SK-N-SH treated with all-trans-retinoic acid at 6 μM for 48 hours (cell line): Measurements from ENCODE around the gene DLG2.

ENCODE experiments used
- ATAC-seq: fragments of 200-7000 bp; cut with Tn5 transposase; 3 replicates; pipeline ENCODE4 v1.9.1; 2020; ENCODE audit warnings: mild to moderate bottlenecking, moderate library complexity
- ARNTL ChIP-seq: fragments of 450-650 bp; formaldehyde crosslinking; IDR thresholded peaks from 2 replicates; pipeline ENCODE4 v1.5.0; 2020; ENCODE audit warnings: low read depth, mild to moderate bottlenecking, moderate library complexity, borderline replicate concordance
- BACH2 ChIP-seq: fragments of 250-450 bp; sonication (Bioruptor Pico); IDR thresholded peaks from 2 replicates; pipeline ENCODE4 v1.9.0; 2021; ENCODE audit warnings: mild to moderate bottlenecking, borderline replicate concordance
- CREB5 ChIP-seq: fragments of 250-450 bp; sonication (Bioruptor Pico); IDR thresholded peaks from 2 replicates; pipeline ENCODE4 v1.5.1; 2020; ENCODE audit warnings: low read depth, mild to moderate bottlenecking, moderate library complexity
- ESRRG ChIP-seq: fragments of 250-450 bp; sonication (Bioruptor Pico); IDR thresholded peaks from 2 replicates; pipeline ENCODE4 v1.6.1; 2021; ENCODE audit warnings: mild to moderate bottlenecking
- GLIS3 ChIP-seq: fragments of 250-450 bp; sonication (Bioruptor Pico); IDR thresholded peaks from 2 replicates; pipeline ENCODE4 v1.5.0; 2020; ENCODE audit warnings: mild to moderate bottlenecking, moderate library complexity
- ISL1 ChIP-seq: fragments of 250-450 bp; sonication (Bioruptor Pico); IDR thresholded peaks from 2 replicates; pipeline ENCODE4 v2.1.2; 2022; ENCODE audit warnings: mild to moderate bottlenecking, moderate library complexity
- OSR1 ChIP-seq: fragments of 250-450 bp; sonication (Bioruptor Pico); IDR thresholded peaks from 2 replicates; pipeline ENCODE4 v1.8.0; 2022; ENCODE audit warnings: moderate library complexity, mild to moderate bottlenecking, inconsistent platforms
- PATZ1 ChIP-seq: fragments of 250-450 bp; sonication (Bioruptor Pico); IDR thresholded peaks from 2 replicates; pipeline ENCODE4 v1.8.0; 2020; ENCODE audit warnings: mild to moderate bottlenecking, moderate library complexity, borderline replicate concordance
- POU6F1 ChIP-seq: fragments of 250-450 bp; sonication (Bioruptor Pico); IDR thresholded peaks from 2 replicates; pipeline ENCODE4 v1.8.0; 2021; ENCODE audit warnings: low read depth, mild to moderate bottlenecking, moderate library complexity, borderline replicate concordance
- PPARA ChIP-seq: fragments of 250-450 bp; sonication (Bioruptor Pico); IDR thresholded peaks from 2 replicates; pipeline ENCODE4 v1.5.0; 2020; ENCODE audit warnings: mild to moderate bottlenecking, borderline replicate concordance
- RARB ChIP-seq: fragments of 250-450 bp; sonication (Bioruptor Pico); IDR thresholded peaks from 2 replicates; pipeline ENCODE4 v1.8.0; 2021; ENCODE audit warnings: mild to moderate bottlenecking, moderate library complexity
- SNAI2 ChIP-seq: fragments of 250-450 bp; sonication (Bioruptor Pico); IDR thresholded peaks from 2 replicates; pipeline ENCODE4 v1.5.0; 2020; ENCODE audit warnings: mild to moderate bottlenecking, moderate library complexity
- TCF4 ChIP-seq: fragments of 250-450 bp; sonication (Bioruptor Pico); IDR thresholded peaks from 2 replicates; pipeline ENCODE4 v1.8.0; 2021; ENCODE audit warnings: mild to moderate bottlenecking, moderate library complexity, borderline replicate concordance
- TOX ChIP-seq: fragments of 250-450 bp; sonication (Bioruptor Pico); IDR thresholded peaks from 2 replicates; pipeline ENCODE4 v1.8.0; 2021; ENCODE audit warnings: mild to moderate bottlenecking, moderate library complexity, borderline replicate concordance
- TSHZ2 ChIP-seq: fragments of 250-450 bp; sonication (Bioruptor Pico); IDR thresholded peaks from 2 replicates; pipeline ENCODE4 v1.5.0; 2020; ENCODE audit warnings: mild to moderate bottlenecking, moderate library complexity
- ZC3H10 ChIP-seq: fragments of 250-450 bp; sonication (Bioruptor Pico); IDR thresholded peaks from 2 replicates; pipeline ENCODE4 v1.5.1; 2021; ENCODE audit warnings: mild to moderate bottlenecking, moderate library complexity
- ZFP3 ChIP-seq: fragments of 250-450 bp; sonication (Bioruptor Pico); IDR thresholded peaks from 2 replicates; pipeline ENCODE4 v1.5.0; 2020; ENCODE audit warnings: mild to moderate bottlenecking, moderate library complexity
- ZFP30 ChIP-seq: fragments of 450-650 bp; formaldehyde crosslinking; IDR thresholded peaks from 2 replicates; pipeline ENCODE4 v1.5.0; 2022; ENCODE audit warnings: mild to moderate bottlenecking, moderate library complexity
- ZNF565 ChIP-seq: fragments of 450-650 bp; formaldehyde crosslinking; conservative IDR thresholded peaks from 2 replicates; pipeline ENCODE4 v1.5.0; 2020; ENCODE audit warnings: low read depth, mild to moderate bottlenecking, moderate library complexity
- ZNF70 ChIP-seq: fragments of 450-650 bp; formaldehyde crosslinking; IDR thresholded peaks from 2 replicates; pipeline ENCODE4 v1.5.0; 2020; ENCODE audit warnings: mild to moderate bottlenecking, moderate library complexity
- ZNF8 ChIP-seq: fragments of 450-650 bp; formaldehyde crosslinking; IDR thresholded peaks from 2 replicates; pipeline ENCODE4 v1.5.0; 2020; ENCODE audit warnings: mild to moderate bottlenecking, moderate library complexity

DLG2 gene

GRCh38 chr11:84137505-84137904, 1489.6 kb downstream of the DLG2 start:
- peak; percentile 60 for ATAC-seq
- TF ChIP-seq ARNTL (CRISPR knock-in tag) (no peak), ISL1 (CRISPR knock-in tag) (peak; percentile 21; the same call in 1 of the 2 replicates), TCF4 (CRISPR knock-in tag) (peak; percentile 61), TSHZ2 (CRISPR knock-in tag) (no peak), ESRRG (CRISPR knock-in tag) (no peak), SNAI2 (no peak)

- peak; percentile 78 for ATAC-seq
- TF ChIP-seq ZNF565 (CRISPR knock-in tag) (no peak), OSR1 (CRISPR knock-in tag) (no peak), BACH2 (CRISPR knock-in tag) (no peak), ZC3H10 (no peak), CREB5 (no peak), TOX (no peak), ARNTL (CRISPR knock-in tag) (no peak), ESRRG (CRISPR knock-in tag) (no peak), ZNF8 (no peak), GLIS3 (CRISPR knock-in tag) (no peak), ISL1 (CRISPR knock-in tag) (no peak)
Measured at GRCh38 chr11:84136926-84137325, 1490.2 kb downstream of the DLG2 start.

GRCh38 chr11:84130646-84131427, 1496.3 kb downstream of the DLG2 start:
- no peak for ATAC-seq
- no peak for TF ChIP-seq TOX
- no peak for TF ChIP-seq GLIS3 (CRISPR knock-in tag)
- TF ChIP-seq BACH2 (CRISPR knock-in tag): no peak

GRCh38 chr11:84129961-84130576, 1497.1 kb downstream of the DLG2 start:
- no peak for ATAC-seq
- TF ChIP-seq ZNF70 (CRISPR knock-in tag) (no peak), ISL1 (CRISPR knock-in tag) (no peak), POU6F1 (CRISPR knock-in tag) (no peak), TCF4 (CRISPR knock-in tag) (no peak), GLIS3 (CRISPR knock-in tag) (no peak), BACH2 (CRISPR knock-in tag) (no peak), ZFP3 (CRISPR knock-in tag) (no peak), PATZ1 (CRISPR knock-in tag) (no peak), ARNTL (CRISPR knock-in tag) (no peak), PPARA (CRISPR knock-in tag) (no peak), ZFP30 (CRISPR knock-in tag) (no peak), TOX (no peak), ZC3H10 (no peak), TSHZ2 (CRISPR knock-in tag) (no peak), ZNF565 (CRISPR knock-in tag) (no peak), SNAI2 (no peak), RARB (CRISPR knock-in tag) (no peak), ESRRG (CRISPR knock-in tag) (no peak), ZNF8 (no peak)
